ENCODE results near the gene TBC1D10B.

DNA sequence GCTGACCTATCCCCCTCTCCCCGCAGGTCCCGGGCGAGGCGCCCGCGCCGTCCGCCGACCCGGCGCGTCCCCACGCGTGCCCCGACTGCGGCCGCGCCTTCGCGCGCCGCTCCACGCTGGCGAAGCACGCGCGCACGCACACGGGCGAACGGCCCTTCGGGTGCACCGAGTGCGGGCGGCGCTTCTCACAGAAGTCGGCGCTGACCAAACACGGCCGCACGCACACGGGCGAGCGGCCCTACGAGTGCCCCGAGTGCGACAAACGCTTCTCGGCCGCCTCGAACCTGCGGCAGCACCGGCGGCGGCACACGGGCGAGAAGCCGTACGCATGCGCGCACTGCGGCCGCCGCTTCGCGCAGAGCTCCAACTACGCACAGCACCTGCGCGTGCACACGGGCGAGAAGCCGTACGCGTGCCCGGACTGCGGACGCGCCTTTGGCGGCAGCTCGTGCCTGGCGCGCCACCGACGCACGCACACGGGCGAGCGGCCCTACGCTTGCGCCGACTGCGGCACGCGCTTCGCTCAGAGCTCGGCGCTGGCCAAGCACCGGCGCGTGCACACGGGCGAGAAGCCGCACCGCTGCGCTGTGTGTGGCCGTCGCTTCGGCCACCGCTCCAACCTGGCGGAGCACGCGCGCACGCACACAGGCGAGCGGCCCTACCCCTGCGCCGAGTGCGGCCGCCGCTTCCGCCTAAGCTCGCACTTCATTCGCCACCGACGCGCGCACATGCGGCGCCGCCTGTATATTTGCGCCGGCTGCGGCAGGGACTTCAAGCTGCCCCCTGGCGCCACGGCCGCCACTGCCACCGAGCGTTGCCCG lies 47.4 kb upstream of the TBC1D10B start:
- TF ChIP-seq, protein P1, sequence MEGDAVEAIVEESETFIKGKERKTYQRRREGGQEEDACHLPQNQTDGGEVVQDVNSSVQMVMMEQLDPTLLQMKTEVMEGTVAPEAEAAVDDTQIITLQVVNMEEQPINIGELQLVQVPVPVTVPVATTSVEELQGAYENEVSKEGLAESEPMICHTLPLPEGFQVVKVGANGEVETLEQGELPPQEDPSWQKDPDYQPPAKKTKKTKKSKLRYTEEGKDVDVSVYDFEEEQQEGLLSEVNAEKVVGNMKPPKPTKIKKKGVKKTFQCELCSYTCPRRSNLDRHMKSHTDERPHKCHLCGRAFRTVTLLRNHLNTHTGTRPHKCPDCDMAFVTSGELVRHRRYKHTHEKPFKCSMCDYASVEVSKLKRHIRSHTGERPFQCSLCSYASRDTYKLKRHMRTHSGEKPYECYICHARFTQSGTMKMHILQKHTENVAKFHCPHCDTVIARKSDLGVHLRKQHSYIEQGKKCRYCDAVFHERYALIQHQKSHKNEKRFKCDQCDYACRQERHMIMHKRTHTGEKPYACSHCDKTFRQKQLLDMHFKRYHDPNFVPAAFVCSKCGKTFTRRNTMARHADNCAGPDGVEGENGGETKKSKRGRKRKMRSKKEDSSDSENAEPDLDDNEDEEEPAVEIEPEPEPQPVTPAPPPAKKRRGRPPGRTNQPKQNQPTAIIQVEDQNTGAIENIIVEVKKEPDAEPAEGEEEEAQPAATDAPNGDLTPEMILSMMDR (IDR thresholded peaks at IDR 0.05 in 4 of 5, conservative IDR thresholded peaks at IDR 0.05 in 1 of 5) = peak; percentile 12 to 42 (median 37)
- peak; percentile 63 to 73 for TF ChIP-seq POLR2A (IDR thresholded peaks at IDR 0.05)
